HG03575 (cell line): ENCODE data around the gene CORO1A.
"Not testable (repeated sequence)": the region's sequence is repeated elsewhere in the genome, so short reads cannot be mapped to it uniquely, and the experiment has no call there.

Source experiments
- ATAC-seq: cut with Tn5 transposase; IDR thresholded peaks from one replicate; pipeline ENCODE4 v1.9.1; 2021; ENCODE audit not compliant: unreplicated experiment, insufficient number of reproducible peaks, low FRiP score; ENCODE audit errors: extremely low read depth

The CORO1A gene

GRCh38 chr16:30193615-30194014, 10.2 kb downstream of the CORO1A start, which contains the start of the genes BOLA2B and SLX1A:
Gene BOLA2B, minus strand, starts transcription at chr16:30193666. Its CDS starts 71 bp downstream, at chr16:30193595.
Gene SLX1A, plus strand, starts transcription at chr16:30193875. Its CDS starts 210 bp downstream, at chr16:30194085.
- ATAC-seq = peak; percentile 61

- ATAC-seq = not testable (repeated sequence)
Observed at GRCh38 chr16:30194172-30194925, 10.9 kb downstream of the CORO1A start.

GRCh38 chr16:30197001-30197400, 13.6 kb downstream of the CORO1A start:
- ATAC-seq = not testable (repeated sequence)

- not testable (repeated sequence) for ATAC-seq
Observed at GRCh38 chr16:30199049-30199448, 15.6 kb downstream of the CORO1A start, which contains the start of gene SULT1A3. Gene SULT1A3, plus strand, starts transcription at chr16:30199255. Its CDS starts 1,474 bp downstream, at chr16:30200729.

GRCh38 chr16:30199608-30200343, 16.4 kb downstream of the CORO1A start:
- not testable (repeated sequence) for ATAC-seq

GRCh38 chr16:30205541-30206236, 22.3 kb downstream of the CORO1A start:
- ATAC-seq = not testable (repeated sequence)

GRCh38 chr16:30206252-30206651, 22.9 kb downstream of the CORO1A start:
- not testable (repeated sequence) for ATAC-seq

- not testable (repeated sequence) for ATAC-seq
Observed at GRCh38 chr16:30207063-30207704, 23.8 kb downstream of the CORO1A start.

GRCh38 chr16:30209032-30209431, 25.6 kb downstream of the CORO1A start:
- not testable (repeated sequence) for ATAC-seq

- not testable (repeated sequence) for ATAC-seq
Observed at GRCh38 chr16:30211414-30211813, 28.0 kb downstream of the CORO1A start.

- ATAC-seq = not testable (repeated sequence)
Observed at GRCh38 chr16:30217082-30217481, 33.7 kb downstream of the CORO1A start.
